Nephron progenitor cell (in vitro differentiated cells): ENCODE data around the gene PLA2G2F.

Experiments used
- DNase-seq: peaks from one replicate; pipeline ENCODE4 v3.0.0; 2021
- H3K27ac Mint-ChIP-seq: 2 replicates; pipeline ENCODE4 v1.8.0; 2021; ENCODE audit warnings: mild to moderate bottlenecking, moderate library complexity, mixed read lengths
- H3K27me3 Mint-ChIP-seq: 2 replicates; pipeline ENCODE4 v1.8.0; 2021; ENCODE audit warnings: mild to moderate bottlenecking, low read depth, mixed read lengths; ENCODE audit not compliant: poor library complexity
- H3K36me3 Mint-ChIP-seq: 2 replicates; pipeline ENCODE4 v1.8.0; 2021; ENCODE audit warnings: low read depth, mixed read lengths
- H3K4me1 Mint-ChIP-seq: 2 replicates; pipeline ENCODE4 v1.8.0; 2021; ENCODE audit warnings: mixed read lengths
- H3K4me3 Mint-ChIP-seq: 2 replicates; pipeline ENCODE4 v1.8.0; 2021; ENCODE audit warnings: mild to moderate bottlenecking, moderate library complexity, mixed read lengths
- H3K9me3 Mint-ChIP-seq: 2 replicates; pipeline ENCODE4 v1.8.0; 2021; ENCODE audit warnings: mild to moderate bottlenecking, moderate library complexity, mixed read lengths
- CTCF ChIP-seq: fragments of 200-600 bp; sonication (generic); IDR thresholded peaks from 2 replicates; pipeline ENCODE4 v1.5.0; 2021; ENCODE audit warnings: antibody characterized with exemption

PLA2G2F gene

GRCh38 chr1:20194224-20194623 is 55.1 kb downstream of the PLA2G2F start:
- H3K9me3 Mint-ChIP-seq: no peaks in the 10 kb centered on the region
- peaks cover 13% of the 10 kb centered on the region for H3K4me1 Mint-ChIP-seq
- no peak for TF ChIP-seq CTCF
- peaks cover 17% of the 10 kb centered on the region for H3K27me3 Mint-ChIP-seq
- no peak overlapping the region for H3K27ac Mint-ChIP-seq
- H3K4me3 Mint-ChIP-seq: no peak overlapping the region
- DNase-seq: no peak
- H3K36me3 Mint-ChIP-seq: no peaks in the 10 kb centered on the region

GRCh38 chr1:20194757-20195461 is 55.8 kb downstream of the PLA2G2F start:
- DNase-seq: peak; percentile 68
- Mint-ChIP-seq H3K36me3 (no peaks in the 10 kb centered on the region), H3K9me3 (no peaks in the 10 kb centered on the region), H3K27ac (no peak overlapping the region), H3K4me3 (no peak overlapping the region), H3K27me3 (peaks cover 22% of the 10 kb centered on the region), H3K4me1 (peaks cover 7% of the 10 kb centered on the region)
- TF ChIP-seq CTCF: peak; percentile 72

- no peaks in the 10 kb centered on the region for H3K36me3 Mint-ChIP-seq
- no peak for DNase-seq
- H3K9me3 Mint-ChIP-seq: no peaks in the 10 kb centered on the region
- H3K4me1 Mint-ChIP-seq: peaks cover 5% of the 10 kb centered on the region
- no peak for TF ChIP-seq CTCF
- no peak overlapping the region for H3K27ac Mint-ChIP-seq
- no peak overlapping the region for H3K4me3 Mint-ChIP-seq
- peaks cover 27% of the 10 kb centered on the region for H3K27me3 Mint-ChIP-seq
Measured at GRCh38 chr1:20195462-20195780, 56.3 kb downstream of the PLA2G2F start.

GRCh38 chr1:20197329-20197791 is 58.2 kb downstream of the PLA2G2F start:
- no peak for TF ChIP-seq CTCF
- H3K36me3 Mint-ChIP-seq: no peaks in the 10 kb centered on the region
- H3K9me3 Mint-ChIP-seq: no peaks in the 10 kb centered on the region
- no peak for DNase-seq
- no peak overlapping the region for H3K4me3 Mint-ChIP-seq
- peaks cover 40% of the 10 kb centered on the region for H3K27me3 Mint-ChIP-seq
- peaks cover 2% of the 10 kb centered on the region for H3K4me1 Mint-ChIP-seq
- no peak overlapping the region for H3K27ac Mint-ChIP-seq

- H3K36me3 Mint-ChIP-seq: no peaks in the 10 kb centered on the region
- H3K9me3 Mint-ChIP-seq: no peaks in the 10 kb centered on the region
- no peak for TF ChIP-seq CTCF
- H3K4me1 Mint-ChIP-seq: no peaks in the 10 kb centered on the region
- H3K27me3 Mint-ChIP-seq: peaks cover 46% of the 10 kb centered on the region
- no peak for DNase-seq
- H3K4me3 Mint-ChIP-seq: no peak overlapping the region
- no peak overlapping the region for H3K27ac Mint-ChIP-seq
Measured at GRCh38 chr1:20198296-20198695, 59.2 kb downstream of the PLA2G2F start.

- H3K9me3 Mint-ChIP-seq: no peaks in the 10 kb centered on the region
- no peaks in the 10 kb centered on the region for H3K4me1 Mint-ChIP-seq
- no peak overlapping the region for H3K27ac Mint-ChIP-seq
- no peak for DNase-seq
- peaks cover 46% of the 10 kb centered on the region for H3K27me3 Mint-ChIP-seq
- H3K4me3 Mint-ChIP-seq: no peak overlapping the region
- no peaks in the 10 kb centered on the region for H3K36me3 Mint-ChIP-seq
- TF ChIP-seq CTCF: no peak
Measured at GRCh38 chr1:20198918-20199317, 59.8 kb downstream of the PLA2G2F start.
